T-helper 1 cell (primary cell): Measurements from ENCODE around the gene MYO6.
A peak's percentile ranks its signal among the peaks of the same experiment; 100 is the strongest.

Source experiments
- DNase-seq, 5 donors: peaks; one replicate each; pipeline ENCODE4 v3.0.0-alpha.2; 2012 to 2020

The MYO6 gene

GRCh38 chr6:75830959-75831885 lies 82.2 kb downstream of the MYO6 start:
- peak in 1 of 5 donors; percentile 43 for DNase-seq

DNA sequence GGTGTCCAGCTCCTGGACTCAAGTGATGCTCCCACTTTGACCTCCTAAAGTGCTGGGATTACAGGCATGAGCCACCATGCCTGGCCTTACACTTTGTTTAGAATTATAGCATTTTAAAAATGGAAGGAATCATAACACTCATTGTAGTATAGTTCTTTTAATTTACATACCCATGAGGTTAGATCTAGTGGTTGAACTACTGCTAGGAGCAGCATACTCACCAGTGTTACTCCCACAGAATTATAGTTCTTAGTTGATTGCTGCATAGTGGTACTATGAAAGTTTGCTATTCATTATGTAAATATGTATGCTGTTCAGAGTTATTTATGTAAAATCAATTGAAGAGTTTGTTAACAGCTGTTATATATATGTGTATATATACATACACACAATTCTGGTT lies 85.4 kb downstream of the MYO6 start:
- no peak for DNase-seq

- DNase-seq: no peak
Observed at GRCh38 chr6:75842191-75842590, 93.2 kb downstream of the MYO6 start.

GRCh38 chr6:75842732-75843131 lies 93.7 kb downstream of the MYO6 start:
- no peak for DNase-seq

- no peak for DNase-seq
Observed at GRCh38 chr6:75843396-75843795, 94.4 kb downstream of the MYO6 start.

GRCh38 chr6:75848274-75848673 lies 99.2 kb downstream of the MYO6 start:
- no peak for DNase-seq

- no peak for DNase-seq
Observed at GRCh38 chr6:75849329-75850025, 100.4 kb downstream of the MYO6 start.

DNA sequence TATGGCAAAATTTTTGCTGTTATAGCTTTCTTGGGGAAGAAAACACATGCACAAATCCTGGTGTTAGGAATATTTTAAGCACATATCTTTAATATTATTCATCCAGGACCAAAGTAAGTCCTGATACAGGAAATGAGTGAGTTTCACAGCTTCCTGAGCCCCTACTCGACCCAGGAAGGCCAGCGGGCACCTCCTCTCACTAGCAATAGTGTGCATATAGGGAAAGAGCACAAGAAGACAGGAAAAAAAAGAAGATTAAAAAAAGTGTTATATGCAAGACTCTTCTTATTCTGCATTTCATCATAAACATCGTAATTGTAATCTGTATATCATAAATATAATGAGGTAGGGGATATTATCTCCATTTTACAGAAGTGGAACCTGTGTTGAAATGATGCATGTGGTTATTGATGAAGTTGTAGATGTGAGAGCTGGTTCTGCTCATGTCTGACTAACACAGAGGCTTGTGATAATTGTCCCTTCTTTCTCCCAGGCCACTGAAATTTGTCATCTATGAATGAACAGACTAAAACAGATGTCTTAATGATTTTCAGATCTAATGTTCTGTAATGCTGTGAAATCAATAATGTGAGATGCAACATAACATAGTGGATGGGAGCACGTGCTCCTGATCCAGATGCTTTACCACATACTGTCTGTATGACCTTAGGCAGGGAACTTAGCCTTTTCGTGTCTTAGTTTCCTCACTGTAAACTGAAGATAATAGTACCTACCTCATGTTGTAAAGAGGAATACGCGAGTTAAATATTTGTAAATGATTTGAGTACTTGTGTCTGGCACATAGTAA lies 101.2 kb downstream of the MYO6 start:
- no peak for DNase-seq

GRCh38 chr6:75852721-75853120 lies 103.7 kb downstream of the MYO6 start:
- DNase-seq: no peak

DNA sequence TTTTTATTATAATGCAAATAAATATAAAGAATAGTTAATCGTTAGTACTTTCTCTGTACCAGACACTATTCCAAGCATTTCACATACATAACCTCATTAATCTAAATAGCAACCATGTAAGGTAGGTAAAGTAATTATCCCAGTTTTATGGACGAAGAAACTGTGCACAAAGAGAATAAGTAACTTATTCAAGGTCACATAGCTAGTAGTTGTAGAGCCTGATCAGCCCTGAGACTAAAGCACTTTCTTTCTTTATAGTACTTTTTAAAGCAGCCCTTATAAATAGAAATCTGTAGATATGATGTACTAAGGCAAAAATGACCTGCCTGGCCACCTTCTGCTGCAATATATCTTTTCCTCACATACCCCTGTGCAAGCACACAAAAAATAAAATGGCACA lies 104.8 kb downstream of the MYO6 start:
- DNase-seq: no peak

DNA sequence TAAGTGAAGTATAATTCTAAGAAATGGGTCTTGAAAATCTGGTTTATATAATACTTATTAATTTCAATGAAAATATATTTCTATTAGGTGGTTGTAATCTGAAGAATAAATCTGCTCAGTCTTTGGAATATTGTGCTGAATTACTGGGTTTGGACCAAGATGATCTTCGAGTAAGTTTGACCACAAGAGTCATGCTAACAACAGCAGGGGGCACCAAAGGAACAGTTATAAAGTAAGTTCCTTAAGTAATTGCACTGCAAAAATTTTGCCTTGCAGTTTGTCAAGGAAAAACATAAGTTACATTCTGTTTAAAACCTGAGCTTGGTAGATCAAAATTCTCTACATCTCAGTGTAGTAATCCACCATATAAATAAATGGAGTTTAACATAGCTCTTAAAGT lies 106.0 kb downstream of the MYO6 start:
- peak in 2 of 5 donors; percentile 2 to 14 for DNase-seq

DNA sequence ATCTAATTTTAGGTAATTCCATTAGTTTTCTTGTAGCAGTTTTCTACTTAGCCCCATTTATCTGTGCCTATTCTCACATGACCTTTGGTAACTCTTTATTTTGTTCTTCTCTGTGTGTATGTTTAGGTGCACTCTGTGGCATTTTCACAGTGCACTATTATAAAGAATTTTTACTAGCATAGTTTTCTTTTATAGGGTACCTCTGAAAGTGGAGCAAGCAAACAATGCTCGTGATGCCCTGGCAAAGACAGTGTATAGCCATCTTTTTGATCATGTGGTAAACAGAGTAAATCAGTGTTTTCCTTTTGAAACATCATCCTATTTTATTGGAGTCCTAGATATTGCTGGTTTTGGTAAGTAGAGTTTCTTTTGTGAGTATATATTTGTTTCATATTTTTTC lies 107.9 kb downstream of the MYO6 start:
- DNase-seq: no peak

DNA sequence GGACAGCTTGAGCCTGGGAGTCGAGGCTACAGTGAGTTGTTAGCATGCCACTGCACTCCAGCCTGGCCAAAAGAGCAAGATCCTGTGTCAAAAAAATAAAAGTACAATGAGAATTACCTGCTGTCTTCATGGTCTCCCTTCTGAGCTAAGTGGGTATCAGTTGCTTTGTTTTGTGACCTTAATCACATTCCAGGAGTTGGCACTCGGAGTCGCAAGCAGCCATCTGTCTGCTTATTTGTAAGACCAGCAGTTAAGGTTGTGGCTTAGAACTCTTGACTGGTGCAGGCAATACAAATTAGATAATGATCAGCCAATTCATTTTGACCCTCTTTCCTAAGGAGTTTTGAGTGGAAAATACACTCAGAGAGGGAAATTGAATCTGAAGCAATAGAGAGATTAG lies 114.0 kb downstream of the MYO6 start:
- DNase-seq: no peak

GRCh38 chr6:75863784-75864183 lies 114.7 kb downstream of the MYO6 start:
- DNase-seq: no peak

DNA sequence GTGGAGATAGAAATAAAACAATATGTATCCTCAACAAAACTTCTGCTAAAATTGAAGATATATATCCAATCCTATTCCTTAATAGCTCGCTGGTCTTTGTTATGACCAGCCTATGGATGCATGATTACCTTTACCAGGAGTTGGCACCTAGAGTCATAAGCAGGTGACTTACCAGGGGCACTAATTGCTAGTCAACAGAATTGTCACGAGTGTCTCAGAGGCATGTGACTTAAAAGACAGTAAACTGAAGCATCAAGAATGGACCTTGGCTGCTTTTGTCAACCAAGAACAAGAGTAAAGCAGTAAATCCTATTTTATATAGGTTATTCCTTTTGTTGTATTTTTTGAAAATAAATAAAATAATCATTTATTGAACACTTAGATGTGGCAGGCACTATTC lies 115.4 kb downstream of the MYO6 start:
- DNase-seq: no peak

DNA sequence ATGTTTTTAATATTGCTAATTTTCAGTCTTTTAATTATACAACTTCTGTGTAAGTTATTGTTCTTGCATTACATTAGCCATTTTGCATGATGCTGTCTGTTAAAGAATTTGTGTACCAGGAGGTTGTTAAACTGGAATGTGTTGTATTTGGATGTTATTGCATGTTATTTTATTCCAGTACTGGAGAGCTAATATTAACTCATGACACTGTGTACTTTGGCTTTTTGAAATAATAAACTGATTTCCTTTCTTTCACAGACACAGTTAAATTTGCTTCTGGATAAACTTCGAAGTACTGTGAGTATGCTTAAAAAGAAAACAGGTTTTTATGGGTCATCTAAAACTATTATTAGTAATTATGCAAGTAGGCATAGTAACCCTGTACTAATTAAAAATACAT lies 121.3 kb downstream of the MYO6 start:
- DNase-seq: no peak

DNA sequence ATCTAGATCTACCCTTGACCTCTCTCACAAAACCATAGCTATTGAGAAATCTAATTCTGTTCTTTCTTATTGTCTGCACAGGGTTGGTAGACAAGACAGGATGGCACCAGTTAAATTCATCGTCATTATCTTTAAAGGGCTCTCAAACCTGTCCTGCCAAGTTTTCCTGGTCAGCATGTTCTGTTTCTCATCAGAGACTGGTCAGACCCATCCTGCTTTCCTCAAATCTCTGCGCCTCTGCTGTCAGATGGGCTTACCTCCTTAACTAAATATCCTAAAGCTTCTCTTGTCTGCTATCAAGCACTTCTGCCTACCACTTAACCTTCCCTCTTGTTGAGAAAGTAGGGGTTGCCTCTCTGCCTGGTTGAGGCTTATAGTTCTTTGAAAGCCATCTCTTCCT lies 125.2 kb downstream of the MYO6 start:
- no peak for DNase-seq

GRCh38 chr6:75876152-75876551 lies 127.1 kb downstream of the MYO6 start:
- DNase-seq: no peak

DNA sequence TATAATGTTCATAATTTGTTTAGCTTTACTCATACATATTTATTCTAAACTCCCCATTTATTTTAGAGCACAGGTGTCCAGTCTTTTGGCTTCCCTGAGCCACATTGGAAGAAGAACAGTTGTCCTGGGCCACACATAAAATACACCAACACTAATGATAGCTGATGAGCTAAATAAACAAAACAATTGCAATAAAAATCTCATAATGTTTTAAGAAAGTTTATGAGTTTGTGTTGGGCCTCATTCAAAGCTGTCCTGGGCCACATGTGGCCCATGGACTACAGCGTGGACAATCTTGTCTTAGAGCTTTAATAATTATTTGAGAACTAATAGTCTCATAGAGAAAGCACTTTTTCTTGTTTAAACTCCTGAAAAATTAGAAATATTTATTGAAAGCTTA lies 131.3 kb downstream of the MYO6 start:
- no peak for DNase-seq

- no peak for DNase-seq
Observed at GRCh38 chr6:75882734-75883133, 133.7 kb downstream of the MYO6 start.

- DNase-seq: no peak
Observed at GRCh38 chr6:75884822-75885221, 135.8 kb downstream of the MYO6 start.

GRCh38 chr6:75892384-75892783 lies 143.3 kb downstream of the MYO6 start:
- DNase-seq: no peak

- peak in 1 of 5 donors; percentile 25 for DNase-seq
Observed at GRCh38 chr6:75893058-75893775, 144.2 kb downstream of the MYO6 start.
